WTC11 (cell line): ENCODE measurements around the gene DENND5A. TPM values are rescaled to one million over a fixed set of nuclear protein-coding genes. Genes with fewer than 3 reads are reported as not detected.

Experiments
- ATAC-seq: fragments of 200-7000 bp; cut with Tn5 transposase; 2 replicates; pipeline ENCODE4 v1.10.0; 2021; ENCODE audit warnings: mild to moderate bottlenecking, moderate library complexity
- CTCF ChIA-PET: fragments of 300-600 bp; sonication (Branson Sonifier 250); formaldehyde crosslinking; loops from one replicate; lab custom pipeline; 2021; ENCODE audit warnings: antibody characterized with exemption; lab: Charles Lee
- POLR2A ChIA-PET: fragments of 350-600 bp; sonication (Branson Sonifier 250); formaldehyde crosslinking; loops from one replicate; lab custom pipeline; 2021; ENCODE audit warnings: antibody characterized with exemption; lab: Charles Lee
- DNase-seq: peaks from one replicate; pipeline ENCODE4 v3.0.0; 2021; ENCODE audit warnings: low spot score
- H3K27ac Mint-ChIP-seq: 2 replicates; pipeline ENCODE4 v1.8.0; 2021; ENCODE audit warnings: mixed read lengths
- H3K27me3 Mint-ChIP-seq: 2 replicates; pipeline ENCODE4 v1.8.0; 2021; ENCODE audit warnings: low read depth, mild to moderate bottlenecking, moderate library complexity, mixed read lengths
- H3K36me3 Mint-ChIP-seq: 2 replicates; pipeline ENCODE4 v1.8.0; 2021; ENCODE audit warnings: mixed read lengths
- H3K4me1 Mint-ChIP-seq: 2 replicates; pipeline ENCODE4 v1.8.0; 2022; ENCODE audit warnings: mixed read lengths
- H3K4me3 Mint-ChIP-seq: 2 replicates; pipeline ENCODE4 v1.8.0; 2021; ENCODE audit warnings: mild to moderate bottlenecking, moderate library complexity, mixed read lengths
- H3K9me3 Mint-ChIP-seq: 2 replicates; pipeline ENCODE4 v1.8.0; 2021; ENCODE audit warnings: mixed read lengths
- ARID4B ChIP-seq: sonication (generic); formaldehyde crosslinking; IDR thresholded peaks from 2 replicates; pipeline ENCODE4 v1.8.0; 2023; ENCODE audit warnings: missing genetic modification reagents, mild to moderate bottlenecking, borderline replicate concordance
- ATF1 ChIP-seq: sonication (generic); formaldehyde crosslinking; IDR thresholded peaks from 2 replicates; pipeline ENCODE4 v1.8.1; 2023; ENCODE audit warnings: mild to moderate bottlenecking, moderate library complexity, missing genetic modification reagents
- CDX4 ChIP-seq: fragments of 250-450 bp; sonication (Bioruptor Pico); IDR thresholded peaks from 2 replicates; pipeline ENCODE4 v1.9.0; 2021; ENCODE audit warnings: moderate library complexity, mild to moderate bottlenecking, inconsistent platforms, borderline replicate concordance
- CREB1 ChIP-seq: sonication (generic); formaldehyde crosslinking; IDR thresholded peaks from 2 replicates; pipeline ENCODE4 v1.8.0; 2023; ENCODE audit warnings: mild to moderate bottlenecking, missing genetic modification reagents
- CTCF ChIP-seq: fragments of 200-600 bp; IDR thresholded peaks from 2 replicates; pipeline ENCODE4 v1.8.0; 2022; ENCODE audit warnings: antibody characterized with exemption
- FOXJ3 ChIP-seq: sonication (generic); formaldehyde crosslinking; IDR thresholded peaks from 2 replicates; pipeline ENCODE4 v1.9.0; 2021; ENCODE audit warnings: missing genetic modification reagents, mild to moderate bottlenecking, borderline replicate concordance
- FOXP1 ChIP-seq: sonication (generic); formaldehyde crosslinking; IDR thresholded peaks from 2 replicates; pipeline ENCODE4 v1.8.0; 2022; ENCODE audit warnings: missing genetic modification reagents, mild to moderate bottlenecking, moderate library complexity, borderline replicate concordance
- HMGXB4 ChIP-seq: sonication (generic); formaldehyde crosslinking; IDR thresholded peaks from 2 replicates; pipeline ENCODE4 v1.8.1; 2023; ENCODE audit warnings: mild to moderate bottlenecking, moderate library complexity, missing genetic modification reagents
- MYBL2 ChIP-seq: sonication (generic); formaldehyde crosslinking; IDR thresholded peaks from 2 replicates; pipeline ENCODE4 v1.8.1; 2023; ENCODE audit warnings: mild to moderate bottlenecking, moderate library complexity, missing genetic modification reagents
- RORB ChIP-seq: fragments of 250-450 bp; sonication (Bioruptor Pico); IDR thresholded peaks from 2 replicates; pipeline ENCODE4 v1.9.0; 2021; ENCODE audit warnings: mild to moderate bottlenecking
- SP1 ChIP-seq: sonication (generic); formaldehyde crosslinking; conservative IDR thresholded peaks from 2 replicates; pipeline ENCODE4 v1.8.1; 2022; ENCODE audit warnings: missing genetic modification reagents
- STAT6 ChIP-seq: sonication (generic); formaldehyde crosslinking; conservative IDR thresholded peaks from 2 replicates; pipeline ENCODE4 v1.8.1; 2023; ENCODE audit warnings: mild to moderate bottlenecking, low read depth, missing genetic modification reagents, moderate library complexity
- ZNF219 ChIP-seq: sonication (generic); formaldehyde crosslinking; IDR thresholded peaks from 2 replicates; pipeline ENCODE4 v1.8.0; 2023; ENCODE audit warnings: missing genetic modification reagents, mild to moderate bottlenecking, borderline replicate concordance
- total RNA-seq: library from RNA; stranded (reverse); gene quantifications from 3 replicates; pipeline ENCODE4 v1.2.3, GENCODE V29; 2021

Gene DENND5A
- total RNA-seq, 1 experiment from 2014 or later = 69.3 TPM

- TF ChIP-seq STAT6 (CRISPR knock-in tag) (no peak), RORB (CRISPR knock-in tag) (no peak), CREB1 (CRISPR knock-in tag) (no peak), HMGXB4 (CRISPR knock-in tag) (no peak), ARID4B (CRISPR knock-in tag) (no peak), CTCF (no peak), FOXP1 (CRISPR knock-in tag) (no peak), CDX4 (CRISPR knock-in tag) (no peak), MYBL2 (no peak)
- TF ChIP-seq, all 79 proteins: peak for 0
These were observed 53.8 kb downstream of the DENND5A start (continued) for GRCh38 chr11:9211322-9211721.

- ChIA-PET POLR2A (no interaction called here), CTCF (no interaction called here)
These were observed 54.2 kb downstream of the DENND5A start for GRCh38 chr11:9210922-9211320.

More at GRCh38 chr11:9210922-9211320, 54.2 kb downstream of the DENND5A start:
- DNase-seq (no peak), ATAC-seq (no peak)
- Mint-ChIP-seq H3K27ac (peak overlapping the region; percentile 62; the same call in 1 of the 2 replicates), H3K9me3 (no peaks in the 10 kb centered on the region), H3K4me3 (no peak overlapping the region), H3K36me3 (no peaks in the 10 kb centered on the region), H3K4me1 (peaks cover 23% of the 10 kb centered on the region), H3K27me3 (no peaks in the 10 kb centered on the region)
- TF ChIP-seq FOXJ3 (CRISPR knock-in tag) (no peak), FOXP1 (CRISPR knock-in tag) (no peak), ATF1 (CRISPR knock-in tag) (no peak), ZNF219 (CRISPR knock-in tag) (no peak), SP1 (CRISPR knock-in tag) (no peak)
